Smooth muscle cell of the pulmonary artery (primary cell): ENCODE data around the gene ZNF771. TPM values are rescaled to one million over a fixed set of nuclear protein-coding genes. Genes with fewer than 3 reads are reported as not detected.

Experiments
- total RNA-seq: library from RNA; depleted of rRNA; stranded (reverse); fragments of >200 nt; gene quantifications from 2 replicates; pipeline ENCODE4 v1.2.3, GENCODE V29; 2014

The ZNF771 gene
- 9.8 and 12.4 TPM in 2 replicates for total RNA-seq

GRCh38 chr16:30407102-30407803 lies at the start of gene ZNF771:
Gene ZNF771 (plus strand): TSS chr16:30407606. CDS start chr16:30408054, 448 bp downstream.

GRCh38 chr16:30370456-30371247 lies 36.8 kb upstream of the ZNF771 start, which contains the start of gene TBC1D10B:
Gene TBC1D10B (minus strand): TSS chr16:30370494. CDS start chr16:30370183, 311 bp downstream.

GRCh38 chr16:30374538-30374937 lies 32.9 kb upstream of the ZNF771 start, which contains the start of gene MYL11:
Gene MYL11 (plus strand): TSS chr16:30374802. CDS start chr16:30374858, 56 bp downstream.

GRCh38 chr16:30382111-30382881 lies 25.1 kb upstream of the ZNF771 start, which contains the start of gene SEPTIN1:
Gene SEPTIN1 (minus strand): TSS chr16:30382561. CDS start chr16:30382542, 19 bp downstream.

GRCh38 chr16:30395155-30395991 lies 12.0 kb upstream of the ZNF771 start, which contains the start of gene ZNF48:
Gene ZNF48 (plus strand): TSS chr16:30395420. CDS start chr16:30395795, 375 bp downstream.

GRCh38 chr16:30429678-30430427 lies 22.4 kb downstream of the ZNF771 start, which contains the start of gene DCTPP1:
Gene DCTPP1 (minus strand): TSS chr16:30430030. CDS start chr16:30429980, 50 bp downstream.

GRCh38 chr16:30445408-30446202 lies 38.2 kb downstream of the ZNF771 start, which contains the start of gene SEPHS2:
Gene SEPHS2 (minus strand): TSS chr16:30445874. CDS start chr16:30445727, 147 bp downstream.

Other genes starting within 250 kb of the ZNF771 start
- 0.20 and 0.33 TPM in 2 replicates for gene CORO1A, start 224.0 kb upstream of the ZNF771 start, total RNA-seq
- 8.5 and 19.2 TPM in 2 replicates for gene BOLA2B, start 213.9 kb upstream of the ZNF771 start, total RNA-seq
- gene SLX1A, start 213.7 kb upstream of the ZNF771 start, total RNA-seq = 15.0 and 25.2 TPM in 2 replicates
- gene SULT1A3, start 208.4 kb upstream of the ZNF771 start, total RNA-seq = 2.2 and 4.0 TPM in 2 replicates
- gene NPIPB13, start 159.1 kb upstream of the ZNF771 start, total RNA-seq = 0.59 and 0.73 TPM in 2 replicates
- gene CD2BP2, start 52.3 kb upstream of the ZNF771 start, total RNA-seq = 24.5 and 25.1 TPM in 2 replicates
- 36.3 and 42.3 TPM in 2 replicates for gene TBC1D10B, start 37.1 kb upstream of the ZNF771 start, total RNA-seq
- not detected in 2 replicates for gene MYL11, start 32.8 kb upstream of the ZNF771 start, total RNA-seq
- 0.13 and 0.17 TPM in 2 replicates for gene SEPTIN1, start 25.0 kb upstream of the ZNF771 start, total RNA-seq
- 4.9 and 9.4 TPM in 2 replicates for gene ZNF48, start 12.2 kb upstream of the ZNF771 start, total RNA-seq
- gene DCTPP1, start 22.4 kb downstream of the ZNF771 start, total RNA-seq = 7.7 and 8.5 TPM in 2 replicates
- 8.6 and 10.8 TPM in 2 replicates for gene SEPHS2, start 38.3 kb downstream of the ZNF771 start, total RNA-seq
- gene ITGAL, start 65.1 kb downstream of the ZNF771 start, total RNA-seq = 0.17 TPM in 1 of 2 replicates, not detected in the other
- 14.1 and 21.0 TPM in 2 replicates for gene ZNF768, start 119.0 kb downstream of the ZNF771 start, total RNA-seq
- gene ZNF747, start 127.3 kb downstream of the ZNF771 start, total RNA-seq = 10.2 and 11.6 TPM in 2 replicates
- gene ZNF764, start 150.8 kb downstream of the ZNF771 start, total RNA-seq = 4.8 and 5.1 TPM in 2 replicates
- gene ZNF688, start 164.1 kb downstream of the ZNF771 start, total RNA-seq = 4.4 and 7.8 TPM in 2 replicates
- gene ZNF785, start 178.1 kb downstream of the ZNF771 start, total RNA-seq = 10.2 and 10.6 TPM in 2 replicates
- gene ZNF689, start 202.8 kb downstream of the ZNF771 start, total RNA-seq = 3.8 and 3.9 TPM in 2 replicates
- 8.9 and 9.3 TPM in 2 replicates for gene PRR14, start 243.4 kb downstream of the ZNF771 start, total RNA-seq